Natural killer cell treated with Interleukin-12 subunit alpha and Interleukin-12 subunit beta and Interleukin-15 and Interleukin-18, amount 100 ng/mL, for 72 hours (primary cell): ENCODE data around the gene TMEM8B. TPM values are rescaled to one million over a fixed set of nuclear protein-coding genes. Genes with fewer than 3 reads are reported as not detected.
A peak's percentile ranks its signal among the peaks of the same experiment; 100 is the strongest.

Experiments
- ATAC-seq, 2 donors: fragments of 150-1000 bp; cut with Tn5 transposase in 1 of 2; sonication (Bioruptor Pico), chemical (Tn5 transposase) in 1 of 2; 2 replicates each; pipeline ENCODE4 v1.10.0; 2021
- DNase-seq: peaks from one replicate; pipeline ENCODE4 v3.0.0; 2022; ENCODE audit warnings: low spot score
- H3K27ac Mint-ChIP-seq, 2 donors: 1 replicate in 1 of 2; 2 replicates in 1 of 2; pipeline ENCODE4 v1.8.0; 2022; ENCODE audit warnings: mixed read lengths in 2 of 2, mild to moderate bottlenecking in 1 of 2, moderate library complexity in 1 of 2
- H3K27me3 Mint-ChIP-seq, 2 donors: 1 replicate in 1 of 2; 2 replicates in 1 of 2; pipeline ENCODE4 v1.8.0; 2022; ENCODE audit warnings: mixed read lengths in 2 of 2
- H3K36me3 Mint-ChIP-seq: one replicate; pipeline ENCODE4 v1.8.0; 2022; ENCODE audit warnings: mixed read lengths
- H3K4me1 Mint-ChIP-seq, 2 donors: 1 replicate in 1 of 2; 2 replicates in 1 of 2; pipeline ENCODE4 v1.8.0; 2022; ENCODE audit warnings: low read depth in 2 of 2, mixed read lengths in 2 of 2, mild to moderate bottlenecking in 1 of 2
- H3K4me3 Mint-ChIP-seq: one replicate; pipeline ENCODE4 v1.8.0; 2022; ENCODE audit warnings: mixed read lengths
- H3K9me3 Mint-ChIP-seq: 2 replicates; pipeline ENCODE4 v1.8.0; 2022; ENCODE audit warnings: mixed read lengths
- total RNA-seq, 2 donors: library from RNA; stranded (reverse); gene quantifications; one replicate each; pipeline ENCODE4 v1.2.3, GENCODE V29; 2022

The TMEM8B gene
- total RNA-seq, 2 donors from 2014 or later, result 1.8 TPM

- H3K4me1 Mint-ChIP-seq, result peaks cover 0 to 7% of the 10 kb centered on the region in 2 donors
- ATAC-seq, result no peak
Observed at GRCh38 chr9:35854091-35854762, 25.2 kb downstream of the TMEM8B start.

DNA sequence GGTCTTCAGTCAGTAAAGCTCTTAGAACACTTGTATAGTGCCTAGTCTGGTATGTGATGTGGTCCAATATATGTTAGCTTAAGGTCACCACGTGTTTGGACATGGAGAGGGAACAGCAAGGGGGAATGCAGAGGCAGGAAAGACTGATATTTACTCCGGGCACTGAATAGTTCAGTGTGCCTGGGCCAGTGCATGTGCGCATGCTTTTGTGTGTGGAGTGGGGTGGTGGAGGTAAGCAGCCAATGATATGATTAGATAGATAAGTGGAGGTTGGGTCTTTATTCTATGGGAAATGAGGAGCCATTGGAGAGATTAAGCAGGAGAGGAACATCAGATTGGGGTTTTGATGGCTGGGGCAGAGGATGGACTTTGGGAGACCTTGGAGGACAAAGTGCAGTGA is 27.2 kb downstream of the TMEM8B start:
- Mint-ChIP-seq H3K9me3 (no peaks in the 10 kb centered on the region), H3K4me3 (no peak overlapping the region), H3K27ac (no peak overlapping the region), H3K4me1 (peaks cover 0 to 7% of the 10 kb centered on the region in 2 donors), H3K36me3 (no peaks in the 10 kb centered on the region), H3K27me3 (peaks cover 12 to 16% of the 10 kb centered on the region in 2 donors)
- DNase-seq (no peak), ATAC-seq (no peak)

More at GRCh38 chr9:35854091-35854762, 25.2 kb downstream of the TMEM8B start:
- Mint-ChIP-seq H3K27ac (no peak overlapping the region), H3K27me3 (peaks cover 9 to 15% of the 10 kb centered on the region in 2 donors), H3K9me3 (no peaks in the 10 kb centered on the region), H3K4me3 (no peak overlapping the region), H3K36me3 (no peaks in the 10 kb centered on the region)
- DNase-seq, result no peak

- DNase-seq, result no peak
- no peak overlapping the region for H3K4me3 Mint-ChIP-seq
- no peaks in the 10 kb centered on the region for H3K9me3 Mint-ChIP-seq
- H3K27me3 Mint-ChIP-seq, result peaks cover 16 to 23% of the 10 kb centered on the region in 2 donors
- H3K27ac Mint-ChIP-seq, result no peak overlapping the region
- no peak for ATAC-seq
- H3K36me3 Mint-ChIP-seq, result no peaks in the 10 kb centered on the region
- peaks cover 0 to 7% of the 10 kb centered on the region in 2 donors for H3K4me1 Mint-ChIP-seq
Observed at GRCh38 chr9:35856882-35857281, 27.9 kb downstream of the TMEM8B start.

GRCh38 chr9:35858458-35858857 is 29.4 kb downstream of the TMEM8B start:
- no peak for ATAC-seq
- H3K27me3 Mint-ChIP-seq, result peaks cover 16 to 25% of the 10 kb centered on the region in 2 donors
- no peak overlapping the region for H3K27ac Mint-ChIP-seq
- no peak for DNase-seq
- H3K4me1 Mint-ChIP-seq, result peaks cover 0 to 7% of the 10 kb centered on the region in 2 donors
- no peak overlapping the region for H3K4me3 Mint-ChIP-seq
- no peaks in the 10 kb centered on the region for H3K36me3 Mint-ChIP-seq
- H3K9me3 Mint-ChIP-seq, result no peaks in the 10 kb centered on the region

GRCh38 chr9:35859310-35859989 is 30.4 kb downstream of the TMEM8B start:
- H3K4me3 Mint-ChIP-seq, result no peak overlapping the region
- DNase-seq (no peak), ATAC-seq (peak; percentile 50 to 52)
- no peaks in the 10 kb centered on the region for H3K9me3 Mint-ChIP-seq
- H3K36me3 Mint-ChIP-seq, result no peaks in the 10 kb centered on the region
- no peak overlapping the region for H3K27ac Mint-ChIP-seq
- peaks cover 16 to 25% of the 10 kb centered on the region in 2 donors for H3K27me3 Mint-ChIP-seq
- H3K4me1 Mint-ChIP-seq, result peaks cover 0 to 7% of the 10 kb centered on the region in 2 donors

DNA sequence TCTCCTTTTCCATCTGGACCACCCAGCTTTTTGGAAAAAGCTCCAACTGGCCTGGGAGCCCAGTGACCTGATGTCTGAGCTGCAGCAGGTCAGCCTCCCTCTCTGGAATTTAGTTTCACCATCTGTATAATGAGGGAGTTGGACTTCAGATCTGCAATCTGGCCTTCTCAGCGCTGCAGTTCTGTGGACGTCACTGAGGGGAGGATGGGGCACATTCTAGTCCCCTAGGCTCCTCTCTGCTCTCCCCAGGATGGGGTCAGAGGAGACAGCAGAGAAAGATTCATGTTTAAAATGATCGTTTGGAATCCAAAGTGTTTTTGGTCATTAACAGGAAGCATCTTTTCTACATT is 30.9 kb downstream of the TMEM8B start:
- H3K27me3 Mint-ChIP-seq, result peaks cover 16 to 25% of the 10 kb centered on the region in 2 donors
- no peak for ATAC-seq

DNA sequence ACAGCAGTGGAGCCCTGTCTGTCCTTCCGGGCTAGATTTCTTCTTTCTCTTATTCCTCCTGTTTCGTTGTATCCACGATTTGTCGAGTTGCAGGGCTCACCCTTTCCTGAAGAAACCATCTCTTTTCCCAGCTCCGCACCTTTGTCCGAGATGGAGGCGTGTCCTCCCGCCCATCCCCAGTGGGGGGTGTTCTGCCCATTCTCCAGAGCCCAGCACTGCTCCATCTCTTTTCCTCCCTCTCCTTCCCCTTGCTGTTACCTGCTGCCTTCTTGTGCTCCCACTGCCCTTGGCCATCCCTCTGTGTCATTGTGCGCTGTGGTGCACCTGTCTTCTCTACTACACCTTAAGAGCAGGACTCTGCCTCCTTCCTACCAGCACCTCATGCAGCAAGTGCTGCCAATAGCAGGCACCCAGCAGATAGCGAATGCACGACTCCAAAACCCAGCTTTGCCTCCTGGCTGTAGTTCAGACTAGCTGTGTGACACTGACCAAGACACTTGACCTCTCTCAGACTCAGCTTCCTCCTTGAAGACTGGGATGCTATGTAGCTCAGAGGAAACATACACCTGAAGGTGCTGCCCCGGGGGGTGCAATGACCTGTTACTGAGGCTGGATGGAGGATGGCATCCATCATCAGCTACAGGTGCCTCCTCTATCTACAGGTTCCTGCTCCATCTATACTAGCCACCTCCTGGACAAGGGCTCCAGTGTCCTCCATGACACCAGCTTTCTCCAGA is 32.3 kb downstream of the TMEM8B start:
- DNase-seq (no peak), ATAC-seq (no peak)
- Mint-ChIP-seq H3K36me3 (no peaks in the 10 kb centered on the region), H3K27me3 (peaks cover 13% of the 10 kb centered on the region in 2 donors), H3K27ac (no peak overlapping the region), H3K4me3 (no peak overlapping the region), H3K9me3 (no peaks in the 10 kb centered on the region), H3K4me1 (peaks cover 0 to 7% of the 10 kb centered on the region in 2 donors)

More for the DNA sequence above, 30.9 kb downstream of the TMEM8B start:
- no peak overlapping the region for H3K4me3 Mint-ChIP-seq
- H3K27ac Mint-ChIP-seq, result no peak overlapping the region
- no peaks in the 10 kb centered on the region for H3K9me3 Mint-ChIP-seq
- no peaks in the 10 kb centered on the region for H3K36me3 Mint-ChIP-seq
- no peak for DNase-seq
- peaks cover 0 to 7% of the 10 kb centered on the region in 2 donors for H3K4me1 Mint-ChIP-seq

- no peak overlapping the region for H3K27ac Mint-ChIP-seq
- no peaks in the 10 kb centered on the region for H3K9me3 Mint-ChIP-seq
- no peak overlapping the region for H3K4me3 Mint-ChIP-seq
- H3K4me1 Mint-ChIP-seq, result peaks cover 0 to 7% of the 10 kb centered on the region in 2 donors
- peaks cover 10% of the 10 kb centered on the region in 2 donors for H3K27me3 Mint-ChIP-seq
- ATAC-seq, result no peak
- H3K36me3 Mint-ChIP-seq, result no peaks in the 10 kb centered on the region
- DNase-seq, result no peak
Observed at GRCh38 chr9:35862328-35862727, 33.3 kb downstream of the TMEM8B start.

DNA sequence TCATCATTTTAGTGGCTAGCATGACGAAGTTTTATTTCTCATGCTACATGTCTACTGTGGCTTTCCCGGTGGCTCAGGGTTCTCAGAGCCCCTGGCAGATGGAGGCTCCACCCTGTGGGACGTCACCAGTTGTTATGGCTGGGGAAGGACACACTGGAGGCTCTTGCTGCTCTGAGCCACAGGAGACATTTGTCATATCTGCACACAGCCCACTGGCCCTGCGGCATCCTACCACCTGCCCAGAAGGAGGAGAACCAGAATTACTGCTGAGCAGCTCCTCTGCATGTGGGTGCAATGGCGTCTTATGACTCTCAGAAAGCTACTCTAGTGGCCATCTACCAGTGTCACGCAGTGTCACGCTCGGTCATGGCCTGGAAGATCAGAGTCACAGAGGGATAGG is 34.6 kb downstream of the TMEM8B start:
- H3K9me3 Mint-ChIP-seq, result no peaks in the 10 kb centered on the region

GRCh38 chr9:35864695-35865255 is 35.7 kb downstream of the TMEM8B start:
- Mint-ChIP-seq H3K9me3 (no peaks in the 10 kb centered on the region), H3K27ac (no peak overlapping the region), H3K4me1 (no peaks in the 10 kb centered on the region), H3K4me3 (no peak overlapping the region), H3K36me3 (no peaks in the 10 kb centered on the region), H3K27me3 (peaks cover 5 to 10% of the 10 kb centered on the region in 2 donors)
- DNase-seq (no peak), ATAC-seq (no peak)

More for the DNA sequence above, 34.6 kb downstream of the TMEM8B start:
- DNase-seq (no peak), ATAC-seq (no peak)
- peaks cover 0 to 5% of the 10 kb centered on the region in 2 donors for H3K4me1 Mint-ChIP-seq
- no peak overlapping the region for H3K27ac Mint-ChIP-seq
- no peaks in the 10 kb centered on the region for H3K36me3 Mint-ChIP-seq
- no peak overlapping the region for H3K4me3 Mint-ChIP-seq
- H3K27me3 Mint-ChIP-seq, result peaks cover 10% of the 10 kb centered on the region in 2 donors

- H3K4me1 Mint-ChIP-seq, result no peaks in the 10 kb centered on the region
- no peak overlapping the region for H3K27ac Mint-ChIP-seq
- no peak overlapping the region for H3K4me3 Mint-ChIP-seq
- no peak for DNase-seq
- no peaks in the 10 kb centered on the region for H3K27me3 Mint-ChIP-seq
- no peaks in the 10 kb centered on the region for H3K9me3 Mint-ChIP-seq
- ATAC-seq, result no peak
- H3K36me3 Mint-ChIP-seq, result no peaks in the 10 kb centered on the region
Observed at GRCh38 chr9:35867538-35867937, 38.5 kb downstream of the TMEM8B start.

GRCh38 chr9:35868933-35869332 is 39.9 kb downstream of the TMEM8B start:
- no peak overlapping the region for H3K4me3 Mint-ChIP-seq
- H3K4me1 Mint-ChIP-seq, result no peaks in the 10 kb centered on the region
- ATAC-seq (no peak), DNase-seq (no peak)
- no peak overlapping the region for H3K27ac Mint-ChIP-seq
- no peaks in the 10 kb centered on the region for H3K36me3 Mint-ChIP-seq
- H3K9me3 Mint-ChIP-seq, result no peaks in the 10 kb centered on the region
- H3K27me3 Mint-ChIP-seq, result no peaks in the 10 kb centered on the region

DNA sequence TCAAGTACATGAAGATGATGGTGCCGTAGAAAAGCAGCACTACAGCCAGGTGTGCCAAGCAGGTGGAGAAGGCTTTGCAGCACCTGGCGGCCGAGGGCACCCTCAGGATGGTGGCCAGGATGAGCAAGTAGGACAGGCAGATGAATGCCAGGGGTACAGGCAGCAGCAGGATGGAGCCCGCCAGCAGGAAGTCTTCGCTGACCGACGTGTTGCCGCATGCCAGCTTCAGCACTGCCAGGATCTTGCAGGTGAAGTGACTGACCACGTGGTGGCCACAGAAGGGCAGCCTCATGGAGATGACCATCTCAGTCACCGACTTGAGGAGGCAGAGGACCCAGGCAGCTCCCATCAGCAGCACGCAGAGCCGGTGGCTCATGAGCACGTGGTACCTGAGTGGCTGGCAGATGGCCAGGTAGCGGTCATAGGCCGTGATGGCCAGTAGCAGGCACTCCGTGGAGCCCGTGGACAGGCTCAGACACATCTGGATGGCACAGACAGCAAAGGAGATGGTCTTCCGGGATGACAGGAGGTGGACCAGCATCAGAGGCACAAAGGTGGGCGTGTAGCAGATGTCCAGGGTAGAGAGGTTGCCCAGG is 40.7 kb downstream of the TMEM8B start:
- Mint-ChIP-seq H3K27me3 (peaks cover 0 to under 1% of the 10 kb centered on the region in 2 donors), H3K27ac (no peak overlapping the region), H3K9me3 (no peaks in the 10 kb centered on the region), H3K4me1 (no peaks in the 10 kb centered on the region), H3K4me3 (no peak overlapping the region), H3K36me3 (no peaks in the 10 kb centered on the region)
- DNase-seq (no peak), ATAC-seq (no peak)
